ENCODE data around the gene RABL3.

- TF ChIP-seq ZNF8 (CRISPR knock-in tag; IDR thresholded peaks at IDR 0.05): no peak
- no peak for TF ChIP-seq ARNTL (CRISPR knock-in tag; IDR thresholded peaks at IDR 0.05; ENCODE audit: borderline replicate concordance, low read depth)
- TF ChIP-seq PATZ1 (CRISPR knock-in tag; IDR thresholded peaks at IDR 0.05; ENCODE audit: borderline replicate concordance): no peak
- no peak for TF ChIP-seq ZNF70 (CRISPR knock-in tag; IDR thresholded peaks at IDR 0.05)
- TF ChIP-seq ZNF565 (CRISPR knock-in tag; conservative IDR thresholded peaks at IDR 0.05; ENCODE audit: low read depth): no peak
- no peak for TF ChIP-seq ESRRG (CRISPR knock-in tag; IDR thresholded peaks at IDR 0.05)
- TF ChIP-seq RARB (CRISPR knock-in tag; IDR thresholded peaks at IDR 0.05): no peak
- TF ChIP-seq OSR1 (CRISPR knock-in tag; IDR thresholded peaks at IDR 0.05): no peak
- TF ChIP-seq POU6F1 (CRISPR knock-in tag; IDR thresholded peaks at IDR 0.05; ENCODE audit: borderline replicate concordance, low read depth): no peak
- TF ChIP-seq ZC3H10 (CRISPR knock-in tag; IDR thresholded peaks at IDR 0.05): no peak
Observed at GRCh38 chr3:120705884-120706582, 36.3 kb downstream of the RABL3 start.

Measured in SK-N-SH treated with all-trans-retinoic acid at 6 μM for 48 hours (cell line).